H1 (cell line): ENCODE results near the gene PDCD6IP. TPM values are rescaled to one million over a fixed set of nuclear protein-coding genes. Genes with fewer than 3 reads are reported as not detected.
"Not testable (repeated sequence)": the region's sequence is repeated elsewhere in the genome, so short reads cannot be mapped to it uniquely, and the experiment has no call there.

Experiments used
- CTCF ChIA-PET: fragments of 300-600 bp; sonication (Branson Sonifier 250); formaldehyde crosslinking; loops from one replicate; lab custom pipeline; 2021; ENCODE audit not compliant: partially characterized antibody; lab: Charles Lee
- POLR2A ChIA-PET: fragments of 300-600 bp; sonication (Branson Sonifier 250); formaldehyde crosslinking; loops from one replicate; lab custom pipeline; 2021; ENCODE audit warnings: inconsistent platforms; ENCODE audit not compliant: partially characterized antibody; lab: Charles Lee
- DNase-seq, 2 experiments: peaks; one replicate each; pipeline versions ENCODE4 v3.0.0 to v3.0.0-alpha.2; 2010 to 2022; ENCODE audit warnings: low spot score in 2 of 2, low read depth in 1 of 2, mixed read lengths in 1 of 2
- FAIRE-seq: peaks from 2 replicates; lab custom pipeline; 2011; peaks lifted over from hg19 to GRCh38; lab: Jason Lieb, UNC
- H2AFZ ChIP-seq: 2 replicates; pipeline ENCODE4 v1.8.1; 2012; ENCODE audit warnings: low read length, inconsistent platforms
- H2AK5ac ChIP-seq: 2 replicates; pipeline ENCODE4 v1.6.1; 2013; ENCODE audit warnings: low read depth, low read length
- H2BK120ac ChIP-seq: replicated peaks from 2 replicates; pipeline ENCODE3; 2013; ENCODE audit warnings: low read depth, low read length, inconsistent platforms
- H2BK12ac ChIP-seq: 2 replicates; pipeline ENCODE4 v1.6.1; 2013; ENCODE audit warnings: low read depth, low read length
- H2BK15ac ChIP-seq: 2 replicates; pipeline ENCODE4 v1.6.1; 2013; ENCODE audit warnings: low read length
- H2BK20ac ChIP-seq: 2 replicates; pipeline ENCODE4 v1.6.1; 2013; ENCODE audit warnings: low read length
- H2BK5ac ChIP-seq: 2 replicates; pipeline ENCODE4 v1.6.1; 2013; ENCODE audit warnings: low read depth, low read length
- H3K14ac ChIP-seq: 2 replicates; pipeline ENCODE4 v1.6.1; 2013; ENCODE audit warnings: inconsistent platforms; ENCODE audit not compliant: insufficient read length
- H3K18ac ChIP-seq: 2 replicates; pipeline ENCODE4 v1.6.1; 2013; ENCODE audit warnings: low read length; ENCODE audit errors: extremely low read depth
- H3K23ac ChIP-seq: 2 replicates; pipeline ENCODE4 v1.6.1; 2013; ENCODE audit warnings: inconsistent platforms; ENCODE audit not compliant: insufficient read length
- H3K23me2 ChIP-seq: 2 replicates; pipeline ENCODE4 v1.6.1; 2013; ENCODE audit warnings: low read depth, low read length
- H3K27ac ChIP-seq: 2 replicates; pipeline ENCODE4 v1.6.1; 2011; ENCODE audit warnings: low read depth, low read length, inconsistent platforms
- H3K27me3 ChIP-seq, 4 experiments: replicated peaks in 1 of 4; 1 replicate in 1 of 4; 2 replicates in 3 of 4; pipeline versions ENCODE4 v1.6.1 to v1.8.1; 2011 to 2013; ENCODE audit warnings: low read length in 3 of 4, mild to moderate bottlenecking in 3 of 4, inconsistent platforms in 2 of 4, mixed read lengths in 2 of 4, moderate library complexity in 1 of 4; ENCODE audit not compliant: control insufficient read depth in 3 of 4, insufficient read depth in 3 of 4; ENCODE audit errors: extremely low read depth in 1 of 4
- H3K36me3 ChIP-seq, 4 experiments: 2 replicates each; pipeline versions ENCODE4 v1.6.1 to v1.8.1; 2011 to 2013; ENCODE audit warnings: mild to moderate bottlenecking in 4 of 4, low read length in 3 of 4, moderate library complexity in 2 of 4, control low read depth in 1 of 4, inconsistent platforms in 1 of 4; ENCODE audit not compliant: insufficient read depth in 4 of 4, control insufficient read depth in 2 of 4
- H3K4ac ChIP-seq: replicated peaks from 2 replicates; pipeline ENCODE3; 2013; ENCODE audit warnings: low read length, low read depth, mixed read lengths, inconsistent platforms; ENCODE audit not compliant: insufficient read length
- H3K4me1 ChIP-seq, 4 experiments: replicated peaks in 1 of 4; 1 replicate in 1 of 4; 2 replicates in 3 of 4; pipeline versions ENCODE4 v1.6.1 to v1.8.1; 2011 to 2013; ENCODE audit warnings: low read length in 3 of 4, inconsistent platforms in 2 of 4, mixed read lengths in 1 of 4; ENCODE audit not compliant: insufficient read depth in 4 of 4, control insufficient read depth in 3 of 4
- H3K4me2 ChIP-seq, 2 experiments: 2 replicates each; pipeline versions ENCODE4 v1.6.1 to v1.8.1; 2011 to 2013; ENCODE audit warnings: low read depth in 2 of 2, low read length in 2 of 2, control low read depth in 1 of 2, inconsistent platforms in 1 of 2, mild to moderate bottlenecking in 1 of 2; ENCODE audit not compliant: insufficient read depth in 1 of 2
- H3K4me3 ChIP-seq, 4 experiments: fragments of 200-600, 300-600 bp in 1 of 4; sonication (generic), shearing (Covaris generic), sonication (Bioruptor Twin) in 1 of 4; 2 replicates each; pipeline versions ENCODE4 v1.5.1 to v1.8.1; 2011 to 2016; ENCODE audit warnings: low read length in 4 of 4, low read depth in 3 of 4, control low read depth in 2 of 4, inconsistent platforms in 2 of 4, mild to moderate bottlenecking in 2 of 4, mixed read lengths in 1 of 4, moderate library complexity in 1 of 4; ENCODE audit not compliant: insufficient read depth in 2 of 4; ENCODE audit errors: extremely low read depth in 1 of 4
- H3K56ac ChIP-seq: replicated peaks from 2 replicates; pipeline ENCODE3; 2013; ENCODE audit warnings: low read depth, mild to moderate bottlenecking, mixed read lengths, low read length, inconsistent platforms; ENCODE audit not compliant: insufficient read length
- H3K79me1 ChIP-seq: 2 replicates; pipeline ENCODE4 v1.6.1; 2013; ENCODE audit warnings: low read depth, low read length, control low read depth
- H3K79me2 ChIP-seq, 2 experiments: 2 replicates each; pipeline versions ENCODE4 v1.6.1 to v1.8.1; 2012 to 2013; ENCODE audit warnings: low read length in 2 of 2, mild to moderate bottlenecking in 2 of 2, inconsistent platforms in 1 of 2; ENCODE audit not compliant: insufficient read depth in 2 of 2, control insufficient read depth in 1 of 2
- H3K9ac ChIP-seq, 4 experiments: replicated peaks in 1 of 4; 1 replicate in 1 of 4; 2 replicates in 3 of 4; pipeline versions ENCODE4 v1.6.1 to v1.8.1; 2011 to 2013; ENCODE audit warnings: low read depth in 3 of 4, low read length in 3 of 4, control low read depth in 2 of 4, mild to moderate bottlenecking in 2 of 4, moderate library complexity in 2 of 4, inconsistent platforms in 1 of 4; ENCODE audit errors: extremely low read depth in 1 of 4
- H3K9me3 ChIP-seq, 2 experiments: 2 replicates each; pipeline versions ENCODE4 v1.6.1 to v1.8.1; 2012 to 2013; ENCODE audit warnings: mild to moderate bottlenecking in 2 of 2, moderate library complexity in 2 of 2, control low read depth in 1 of 2, inconsistent platforms in 1 of 2, low read depth in 1 of 2, low read length in 1 of 2, mixed read lengths in 1 of 2; ENCODE audit not compliant: insufficient read depth in 2 of 2
- H4K20me1 ChIP-seq, 2 experiments: replicated peaks in 1 of 2; 2 replicates each; pipeline versions ENCODE3 to v1.8.1; 2011 to 2013; ENCODE audit warnings: inconsistent platforms in 2 of 2, low read length in 2 of 2, mild to moderate bottlenecking in 1 of 2; ENCODE audit not compliant: insufficient read depth in 2 of 2, control insufficient read depth in 1 of 2
- H4K5ac ChIP-seq: 2 replicates; pipeline ENCODE4 v1.6.1; 2013; ENCODE audit warnings: low read length, low read depth, mixed read lengths, inconsistent platforms; ENCODE audit not compliant: insufficient read length
- H4K8ac ChIP-seq: 2 replicates; pipeline ENCODE4 v1.8.0; 2013; ENCODE audit warnings: mild to moderate bottlenecking, moderate library complexity, low read length, inconsistent platforms; ENCODE audit not compliant: insufficient read depth; ENCODE audit errors: extremely low read depth
- H4K91ac ChIP-seq: replicated peaks from 2 replicates; pipeline ENCODE3; 2013; ENCODE audit warnings: low read length, mixed read lengths, inconsistent platforms; ENCODE audit not compliant: insufficient read length
- WGBS, 2 experiments: shearing (Covaris generic) in 1 of 2; methylation state at CpG; one replicate each; pipeline versions ENCODE4 v1.1.6 to v1.1.7; 2013 to 2015; ENCODE audit warnings: low lambda C conversion rate in 2 of 2, mixed read lengths in 2 of 2, inconsistent platforms in 1 of 2, low coverage in 1 of 2, missing lambda C conversion rate in 1 of 2; ENCODE audit not compliant: insufficient replicate concordance in 2 of 2, insufficient coverage in 1 of 2, insufficient read length in 1 of 2; ENCODE audit errors: extremely low coverage in 1 of 2, missing lambda C conversion rate in 1 of 2; 5-methylcytosine and 5-hydroxymethylcytosine counted together
- polyA plus RNA-seq, 7 experiments: library from polyadenylated mRNA; depleted of rRNA in 3 of 7; stranded (reverse) in 5 of 7; unstranded in 2 of 7; fragments of >200 nt in 5 of 7; fragments of 200-250 nt in 2 of 7; gene quantifications; 1 replicate in 5 of 7; 2 replicates in 1 of 7; 4 replicates in 1 of 7; pipeline versions ENCODE4 v1.2.1 to v1.2.3, GENCODE V29; 2011 to 2013; ENCODE audit warnings: missing spikeins in 2 of 7, mixed read lengths in 2 of 7
- total RNA-seq: library from RNA; stranded (reverse); fragmentation: NEBNext Ultra II Directional; extraction: Animal tissue kit (Norgen Biotek cat#: 25700); gene quantifications from 2 replicates; pipeline ENCODE4 v1.2.1, GENCODE V29; 2021

PDCD6IP gene
- total and polyA plus RNA-seq, 2 of the 8 experiments (the other 6 are each of a cell fraction or from before 2014, with no cell fraction given): 61.7 to 155 TPM

GRCh38 chr3:33781413-33781812 lies 17.0 kb upstream of the PDCD6IP start:
- CTCF ChIA-PET: interaction anchor here (0.6 to 1.2 kb wide), 4 partner anchors 17 to 334 kb away, joined by 3 to 6 read pairs (median 4); partner anchors contain the start of gene PDCD6IP

More at GRCh38 chr3:33781413-33781812, 17.0 kb upstream of the PDCD6IP start:
- not testable (repeated sequence) for DNase-seq, H2AFZ ChIP-seq, H3K56ac ChIP-seq, H3K23me2 ChIP-seq, H3K9ac ChIP-seq, H2BK120ac ChIP-seq, H3K18ac ChIP-seq, H3K27ac ChIP-seq, H4K5ac ChIP-seq, H3K4me1 ChIP-seq, H2BK15ac ChIP-seq, H2BK20ac ChIP-seq, H3K27me3 ChIP-seq, H4K8ac ChIP-seq, H3K14ac ChIP-seq, H3K4me2 ChIP-seq, H4K20me1 ChIP-seq, H3K4ac ChIP-seq, H3K4me3 ChIP-seq, H3K79me2 ChIP-seq, H3K23ac ChIP-seq, H4K91ac ChIP-seq, H3K36me3 ChIP-seq, H3K9me3 ChIP-seq, H2AK5ac ChIP-seq, FAIRE-seq, H2BK12ac ChIP-seq, H2BK5ac ChIP-seq, H3K79me1 ChIP-seq
- POLR2A ChIA-PET: interaction anchor here (0.7 to 1.0 kb wide), 2 partner anchors 8 to 17 kb away, joined by 3 read pairs; partner anchors contain the start of gene PDCD6IP
- WGBS, 2 experiments: 96% methylated on average over 6 of the region's 6 CpGs; no CpG with 5 or more reads in 1 of the 2 experiments
